SK-N-SH treated with all-trans-retinoic acid at 6 μM for 48 hours (cell line): ENCODE results near the gene PPARA.
A peak's percentile ranks its signal among the peaks of the same experiment; 100 is the strongest.

ENCODE experiments used
- ATAC-seq: fragments of 200-7000 bp; cut with Tn5 transposase; 3 replicates; pipeline ENCODE4 v1.9.1; 2020; ENCODE audit warnings: mild to moderate bottlenecking, moderate library complexity
- ARNTL ChIP-seq: fragments of 450-650 bp; formaldehyde crosslinking; IDR thresholded peaks from 2 replicates; pipeline ENCODE4 v1.5.0; 2020; ENCODE audit warnings: low read depth, mild to moderate bottlenecking, moderate library complexity, borderline replicate concordance
- BACH2 ChIP-seq: fragments of 250-450 bp; sonication (Bioruptor Pico); IDR thresholded peaks from 2 replicates; pipeline ENCODE4 v1.9.0; 2021; ENCODE audit warnings: mild to moderate bottlenecking, borderline replicate concordance
- CSDC2 ChIP-seq: fragments of 250-450 bp; sonication (Bioruptor Pico); IDR thresholded peaks from 2 replicates; pipeline ENCODE4 v1.5.0; 2020; ENCODE audit warnings: mild to moderate bottlenecking, moderate library complexity
- CSRNP3 ChIP-seq: fragments of 250-450 bp; sonication (Bioruptor Pico); IDR thresholded peaks from 2 replicates; pipeline ENCODE4 v1.5.1; 2021; ENCODE audit warnings: mild to moderate bottlenecking, moderate library complexity
- ESRRG ChIP-seq: fragments of 250-450 bp; sonication (Bioruptor Pico); IDR thresholded peaks from 2 replicates; pipeline ENCODE4 v1.6.1; 2021; ENCODE audit warnings: mild to moderate bottlenecking
- GLIS3 ChIP-seq: fragments of 250-450 bp; sonication (Bioruptor Pico); IDR thresholded peaks from 2 replicates; pipeline ENCODE4 v1.5.0; 2020; ENCODE audit warnings: mild to moderate bottlenecking, moderate library complexity
- ISL1 ChIP-seq: fragments of 250-450 bp; sonication (Bioruptor Pico); IDR thresholded peaks from 2 replicates; pipeline ENCODE4 v2.1.2; 2022; ENCODE audit warnings: mild to moderate bottlenecking, moderate library complexity
- OSR1 ChIP-seq: fragments of 250-450 bp; sonication (Bioruptor Pico); IDR thresholded peaks from 2 replicates; pipeline ENCODE4 v1.8.0; 2022; ENCODE audit warnings: moderate library complexity, mild to moderate bottlenecking, inconsistent platforms
- PATZ1 ChIP-seq: fragments of 250-450 bp; sonication (Bioruptor Pico); IDR thresholded peaks from 2 replicates; pipeline ENCODE4 v1.8.0; 2020; ENCODE audit warnings: mild to moderate bottlenecking, moderate library complexity, borderline replicate concordance
- POU6F1 ChIP-seq: fragments of 250-450 bp; sonication (Bioruptor Pico); IDR thresholded peaks from 2 replicates; pipeline ENCODE4 v1.8.0; 2021; ENCODE audit warnings: low read depth, mild to moderate bottlenecking, moderate library complexity, borderline replicate concordance
- PPARA ChIP-seq: fragments of 250-450 bp; sonication (Bioruptor Pico); IDR thresholded peaks from 2 replicates; pipeline ENCODE4 v1.5.0; 2020; ENCODE audit warnings: mild to moderate bottlenecking, borderline replicate concordance
- RARB ChIP-seq: fragments of 250-450 bp; sonication (Bioruptor Pico); IDR thresholded peaks from 2 replicates; pipeline ENCODE4 v1.8.0; 2021; ENCODE audit warnings: mild to moderate bottlenecking, moderate library complexity
- SNAI2 ChIP-seq: fragments of 250-450 bp; sonication (Bioruptor Pico); IDR thresholded peaks from 2 replicates; pipeline ENCODE4 v1.5.0; 2020; ENCODE audit warnings: mild to moderate bottlenecking, moderate library complexity
- TCF4 ChIP-seq: fragments of 250-450 bp; sonication (Bioruptor Pico); IDR thresholded peaks from 2 replicates; pipeline ENCODE4 v1.8.0; 2021; ENCODE audit warnings: mild to moderate bottlenecking, moderate library complexity, borderline replicate concordance
- TOX ChIP-seq: fragments of 250-450 bp; sonication (Bioruptor Pico); IDR thresholded peaks from 2 replicates; pipeline ENCODE4 v1.8.0; 2021; ENCODE audit warnings: mild to moderate bottlenecking, moderate library complexity, borderline replicate concordance
- TSHZ2 ChIP-seq: fragments of 250-450 bp; sonication (Bioruptor Pico); IDR thresholded peaks from 2 replicates; pipeline ENCODE4 v1.5.0; 2020; ENCODE audit warnings: mild to moderate bottlenecking, moderate library complexity
- ZC3H10 ChIP-seq: fragments of 250-450 bp; sonication (Bioruptor Pico); IDR thresholded peaks from 2 replicates; pipeline ENCODE4 v1.5.1; 2021; ENCODE audit warnings: mild to moderate bottlenecking, moderate library complexity
- ZFP3 ChIP-seq: fragments of 250-450 bp; sonication (Bioruptor Pico); IDR thresholded peaks from 2 replicates; pipeline ENCODE4 v1.5.0; 2020; ENCODE audit warnings: mild to moderate bottlenecking, moderate library complexity
- ZFP30 ChIP-seq: fragments of 450-650 bp; formaldehyde crosslinking; IDR thresholded peaks from 2 replicates; pipeline ENCODE4 v1.5.0; 2022; ENCODE audit warnings: mild to moderate bottlenecking, moderate library complexity
- ZNF565 ChIP-seq: fragments of 450-650 bp; formaldehyde crosslinking; conservative IDR thresholded peaks from 2 replicates; pipeline ENCODE4 v1.5.0; 2020; ENCODE audit warnings: low read depth, mild to moderate bottlenecking, moderate library complexity
- ZNF70 ChIP-seq: fragments of 450-650 bp; formaldehyde crosslinking; IDR thresholded peaks from 2 replicates; pipeline ENCODE4 v1.5.0; 2020; ENCODE audit warnings: mild to moderate bottlenecking, moderate library complexity
- ZNF8 ChIP-seq: fragments of 450-650 bp; formaldehyde crosslinking; IDR thresholded peaks from 2 replicates; pipeline ENCODE4 v1.5.0; 2020; ENCODE audit warnings: mild to moderate bottlenecking, moderate library complexity
- TF ChIP-seq, protein P1 (sequence below): fragments of 250-450 bp; sonication (Bioruptor Pico); IDR thresholded peaks from 2 replicates; pipeline ENCODE4 v1.5.1; 2020; ENCODE audit warnings: low read depth, mild to moderate bottlenecking, moderate library complexity

PPARA gene

DNA sequence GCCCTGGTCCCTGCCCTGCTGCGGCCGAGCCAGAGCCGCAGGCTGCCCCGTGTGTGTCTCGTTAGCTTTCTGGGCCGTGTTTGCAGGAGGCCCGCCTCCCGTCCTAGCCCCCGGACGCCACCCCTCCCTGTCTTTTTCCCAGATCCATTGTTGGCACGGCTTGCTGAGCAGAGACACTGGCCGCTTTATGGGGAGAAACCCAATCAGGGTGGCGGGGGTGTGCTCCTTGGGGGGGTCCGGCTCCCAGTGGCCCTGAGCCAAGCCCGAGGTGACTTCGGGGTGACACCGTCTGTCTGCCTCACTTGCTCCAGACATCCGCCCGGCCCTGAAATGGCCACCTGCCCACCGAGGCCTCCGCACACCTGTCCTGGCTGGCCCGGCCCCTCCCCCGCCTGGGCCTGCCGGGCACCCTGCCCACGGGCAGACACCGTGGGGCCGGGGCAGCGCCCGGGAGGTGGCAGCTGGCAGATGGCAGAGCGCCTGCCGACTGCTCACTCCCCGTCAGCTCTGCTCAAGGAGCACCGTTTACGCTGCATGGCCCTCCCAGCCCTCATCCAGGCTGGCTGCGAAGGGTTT lies 43.1 kb upstream of the PPARA start:
- ATAC-seq = no peak
- peak; percentile 60 for TF ChIP-seq TSHZ2 (CRISPR knock-in tag)
- no peak for TF ChIP-seq ZFP3 (CRISPR knock-in tag)
- no peak for TF ChIP-seq POU6F1 (CRISPR knock-in tag)
- TF ChIP-seq ZNF70 = 0 out of 2 replicates have a peak, but pooled peaks have one; percentile 26
- TF ChIP-seq TOX (CRISPR knock-in tag) = no peak
- no peak for TF ChIP-seq CSRNP3 (CRISPR knock-in tag)
- no peak for TF ChIP-seq ZNF8 (CRISPR knock-in tag)
- no peak for TF ChIP-seq ZNF565 (CRISPR knock-in tag)
- TF ChIP-seq ESRRG (CRISPR knock-in tag) = no peak
- TF ChIP-seq GLIS3 = no peak
- no peak for TF ChIP-seq PPARA (CRISPR knock-in tag)
- TF ChIP-seq RARB (CRISPR knock-in tag) = no peak
- no peak for TF ChIP-seq SNAI2 (CRISPR knock-in tag)
- TF ChIP-seq BACH2 (CRISPR knock-in tag) = no peak
- TF ChIP-seq TCF4 = no peak
- TF ChIP-seq, protein P1, sequence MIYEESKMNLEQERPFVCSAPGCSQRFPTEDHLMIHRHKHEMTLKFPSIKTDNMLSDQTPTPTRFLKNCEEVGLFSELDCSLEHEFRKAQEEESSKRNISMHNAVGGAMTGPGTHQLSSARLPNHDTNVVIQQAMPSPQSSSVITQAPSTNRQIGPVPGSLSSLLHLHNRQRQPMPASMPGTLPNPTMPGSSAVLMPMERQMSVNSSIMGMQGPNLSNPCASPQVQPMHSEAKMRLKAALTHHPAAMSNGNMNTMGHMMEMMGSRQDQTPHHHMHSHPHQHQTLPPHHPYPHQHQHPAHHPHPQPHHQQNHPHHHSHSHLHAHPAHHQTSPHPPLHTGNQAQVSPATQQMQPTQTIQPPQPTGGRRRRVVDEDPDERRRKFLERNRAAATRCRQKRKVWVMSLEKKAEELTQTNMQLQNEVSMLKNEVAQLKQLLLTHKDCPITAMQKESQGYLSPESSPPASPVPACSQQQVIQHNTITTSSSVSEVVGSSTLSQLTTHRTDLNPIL (CRISPR knock-in tag) = no peak
- no peak for TF ChIP-seq OSR1
- no peak for TF ChIP-seq CSDC2 (CRISPR knock-in tag)
- no peak for TF ChIP-seq ARNTL (CRISPR knock-in tag)
- TF ChIP-seq ISL1 (CRISPR knock-in tag) = no peak
- peak; percentile 66; the same call in 1 of the 2 replicates for TF ChIP-seq PATZ1 (CRISPR knock-in tag)
- no peak for TF ChIP-seq ZFP30
- no peak for TF ChIP-seq ZC3H10 (CRISPR knock-in tag)

- ATAC-seq = peak; percentile 0
- TF ChIP-seq PATZ1 (CRISPR knock-in tag) (no peak), CSDC2 (CRISPR knock-in tag) (no peak), TCF4 (no peak), TOX (CRISPR knock-in tag) (no peak)
Measured at GRCh38 chr22:46107753-46108563, 42.4 kb upstream of the PPARA start.
